GM19468 (cell line): ENCODE data around the gene KRT17.
"Not testable (repeated sequence)": the region's sequence is repeated elsewhere in the genome, so short reads cannot be mapped to it uniquely, and the experiment has no call there.

Source experiments
- ATAC-seq: cut with Tn5 transposase; IDR thresholded peaks from one replicate; pipeline ENCODE4 v1.9.1; 2021; ENCODE audit warnings: mild to moderate bottlenecking, moderate library complexity, moderate number of reproducible peaks; ENCODE audit not compliant: unreplicated experiment; ENCODE audit errors: extremely low read depth

KRT17 gene

DNA sequence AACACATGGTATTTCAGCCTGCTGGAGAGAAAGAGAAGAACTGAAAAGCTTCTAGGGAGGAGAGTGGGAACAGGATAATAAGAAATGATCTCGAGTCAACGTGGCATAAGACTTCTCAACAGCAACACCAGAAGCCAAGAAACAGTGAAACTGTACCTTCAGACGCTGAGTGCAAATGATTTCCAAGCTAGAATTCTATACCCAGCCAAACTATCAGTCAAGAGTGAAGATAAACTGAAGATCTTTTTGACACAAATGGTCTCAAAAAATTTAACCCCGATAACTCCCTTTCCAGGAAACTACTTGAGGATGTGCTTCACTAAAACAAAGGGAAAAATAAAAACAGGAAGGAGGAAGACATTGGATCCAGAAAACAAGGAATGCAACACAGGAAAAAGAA, 17.4 kb downstream of the KRT17 start:
- ATAC-seq = not testable (repeated sequence)

DNA sequence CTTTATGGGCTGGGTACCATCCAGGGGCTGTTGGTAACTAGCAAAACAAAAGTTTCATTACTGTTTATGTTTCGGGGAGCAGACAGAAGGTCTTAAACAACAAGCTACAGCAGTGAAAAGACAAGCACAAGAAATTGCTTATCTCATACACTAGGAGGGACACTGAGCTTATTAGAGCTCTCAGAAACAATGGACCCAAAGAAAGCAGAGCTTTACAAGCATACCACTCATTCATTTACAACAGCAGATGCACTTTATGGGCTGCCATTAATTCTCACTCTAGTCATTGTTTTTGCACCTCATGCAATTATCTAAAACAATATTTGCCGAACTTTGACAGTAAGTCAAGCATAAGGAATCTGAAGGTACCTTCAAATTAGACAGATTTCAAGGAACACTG, 21.9 kb downstream of the KRT17 start:
- ATAC-seq = no peak

DNA sequence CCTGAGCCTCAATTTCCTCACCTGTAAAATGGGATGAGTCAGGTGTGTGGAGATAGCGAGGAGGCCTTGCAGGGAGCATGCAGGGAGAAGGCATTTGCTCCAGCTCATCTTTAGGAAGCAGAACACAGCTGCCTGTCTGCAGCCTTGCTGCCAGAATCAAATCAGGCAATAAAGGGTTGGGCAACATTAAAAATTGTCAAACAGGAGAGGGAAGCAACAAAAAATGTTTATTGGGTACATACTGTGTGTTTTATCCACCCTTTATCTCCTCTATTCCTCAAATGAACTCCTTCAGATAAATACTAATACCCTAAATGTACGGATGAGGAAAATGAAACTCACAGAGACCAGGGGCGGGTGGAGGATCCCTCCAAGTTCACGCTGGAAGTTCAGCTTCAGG, 24.1 kb downstream of the KRT17 start:
- ATAC-seq = no peak

DNA sequence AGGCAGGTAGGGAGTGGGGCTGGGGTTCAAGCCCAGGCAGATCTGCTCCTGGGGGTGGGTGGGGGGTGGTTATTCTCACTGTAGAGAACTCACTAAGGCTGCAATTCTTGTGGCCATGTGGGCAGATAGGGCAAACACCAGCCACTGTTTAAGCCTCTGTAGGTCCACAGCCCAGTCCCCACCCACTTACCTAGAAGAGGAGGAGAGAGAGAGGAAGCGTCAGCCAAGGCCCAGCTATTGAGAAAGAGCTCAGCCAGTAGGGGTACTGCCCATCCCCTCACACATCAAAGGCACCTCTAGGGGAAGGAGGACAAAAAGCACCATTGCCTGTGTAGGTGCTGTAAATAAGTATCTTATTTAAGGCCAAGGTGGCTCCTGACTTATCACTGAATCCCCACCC, 24.7 kb downstream of the KRT17 start:
- no peak for ATAC-seq

DNA sequence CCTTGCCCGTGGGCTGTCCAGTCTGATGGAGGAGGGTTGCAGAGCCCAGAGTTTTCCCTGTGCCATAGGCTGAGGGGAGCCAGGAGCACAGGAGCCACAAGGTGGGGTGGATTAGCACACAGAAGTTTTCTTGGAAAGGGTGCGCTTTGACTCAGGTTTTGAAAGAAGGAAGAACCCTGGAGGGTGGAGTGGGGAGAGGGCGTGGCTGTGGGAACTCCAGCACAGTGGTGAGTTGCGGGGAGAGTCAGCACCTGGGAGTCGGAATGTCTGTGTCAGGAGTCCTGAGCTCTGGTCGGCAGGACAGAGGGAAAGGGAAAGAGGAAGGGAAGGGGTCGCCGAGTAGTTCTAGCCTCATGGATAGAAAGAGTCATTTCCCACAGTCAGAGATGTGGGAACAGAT, 28.8 kb downstream of the KRT17 start:
- no peak for ATAC-seq

DNA sequence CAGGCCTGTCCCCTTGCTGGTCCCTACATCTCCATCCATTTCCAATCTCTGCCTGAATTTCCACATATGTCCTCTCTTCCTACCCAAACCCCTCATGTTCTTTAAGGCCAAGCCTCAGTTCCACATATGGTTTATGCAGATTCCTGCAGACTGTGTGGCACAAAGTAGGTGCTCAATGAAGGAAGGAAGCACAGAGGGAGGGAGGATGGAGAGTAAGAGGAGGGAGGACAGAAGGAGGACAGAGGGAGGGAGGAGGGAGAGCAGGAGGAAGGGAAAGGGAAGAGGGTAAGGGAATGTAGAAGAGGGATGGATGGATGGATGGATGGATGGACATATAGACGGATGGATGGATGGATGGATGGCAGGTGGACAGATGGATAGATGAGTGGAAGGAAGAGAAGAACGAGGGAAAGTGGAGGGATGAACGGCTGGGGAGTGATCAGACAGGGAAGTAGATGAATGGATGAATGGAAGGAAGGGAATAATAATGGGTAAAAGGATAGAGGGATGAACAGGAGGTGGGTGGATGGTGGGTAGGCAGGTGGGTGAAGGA, 29.9 kb downstream of the KRT17 start:
- ATAC-seq = no peak

DNA sequence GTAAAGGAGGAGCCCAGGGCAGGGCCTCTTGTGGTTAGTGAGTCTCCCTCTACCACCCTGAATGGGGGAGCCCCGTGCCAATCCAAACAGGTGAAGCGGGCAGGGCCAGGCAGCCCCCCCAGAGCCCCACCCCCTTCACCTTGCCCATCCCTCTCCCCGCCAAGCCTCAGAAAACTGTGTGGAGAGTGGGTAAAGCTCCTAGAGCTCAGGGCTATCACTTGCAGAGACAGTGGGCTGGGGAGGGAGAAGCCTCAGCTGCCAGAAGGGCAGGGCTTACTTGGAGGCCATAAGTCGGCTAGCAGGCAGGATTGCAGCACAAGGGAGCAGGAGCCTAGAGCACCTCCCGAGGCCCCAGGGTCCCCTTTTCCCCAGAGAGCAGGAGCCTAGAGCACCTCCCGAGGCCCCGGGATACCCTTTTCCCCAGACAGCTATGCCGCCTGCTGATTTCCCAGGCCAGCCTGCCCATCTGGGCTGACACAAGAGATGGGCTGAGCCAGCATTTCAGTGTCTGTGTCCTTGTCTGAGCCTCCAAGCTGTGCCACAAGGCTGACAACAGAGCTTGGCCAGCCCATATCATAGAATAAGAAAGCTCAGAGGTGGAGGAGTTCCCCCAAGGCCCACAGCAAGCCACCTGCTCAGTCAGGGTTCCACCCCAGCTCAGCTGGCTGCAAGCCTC, 30.9 kb downstream of the KRT17 start:
- no peak for ATAC-seq

DNA sequence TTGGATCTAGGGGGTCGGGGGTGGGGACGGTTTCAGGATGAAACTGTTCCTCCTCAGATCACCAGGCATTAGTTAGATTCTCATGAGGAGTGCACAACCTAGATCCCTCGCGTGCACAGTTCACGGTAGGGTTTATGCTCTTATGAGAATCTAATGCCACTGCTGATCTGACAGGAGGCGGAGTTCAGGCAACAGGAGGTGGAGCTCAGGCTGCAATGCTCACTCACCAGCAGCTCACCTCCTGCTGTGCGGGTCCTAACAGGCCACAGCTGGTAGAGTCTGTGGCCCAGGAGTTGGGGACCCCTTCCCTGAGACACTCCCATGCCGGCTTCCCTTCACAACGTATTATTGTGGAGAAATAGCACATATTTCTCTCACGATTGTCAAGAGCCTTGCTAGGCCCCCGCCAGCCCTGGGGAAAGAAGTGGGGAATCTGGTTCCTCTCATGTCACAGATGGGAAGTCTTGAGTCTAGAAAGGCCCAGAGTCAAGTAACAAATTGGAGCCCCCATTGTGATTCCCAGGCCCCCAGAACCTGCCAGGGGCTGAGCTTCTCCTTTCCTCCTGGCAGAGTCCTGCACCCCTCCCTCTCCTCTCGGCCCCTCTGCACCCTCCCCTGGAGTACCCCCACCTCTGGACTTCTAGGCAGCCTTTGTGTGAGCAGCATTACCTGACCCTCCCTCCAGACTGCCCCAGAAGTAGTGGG, 31.6 kb downstream of the KRT17 start:
- no peak for ATAC-seq

DNA sequence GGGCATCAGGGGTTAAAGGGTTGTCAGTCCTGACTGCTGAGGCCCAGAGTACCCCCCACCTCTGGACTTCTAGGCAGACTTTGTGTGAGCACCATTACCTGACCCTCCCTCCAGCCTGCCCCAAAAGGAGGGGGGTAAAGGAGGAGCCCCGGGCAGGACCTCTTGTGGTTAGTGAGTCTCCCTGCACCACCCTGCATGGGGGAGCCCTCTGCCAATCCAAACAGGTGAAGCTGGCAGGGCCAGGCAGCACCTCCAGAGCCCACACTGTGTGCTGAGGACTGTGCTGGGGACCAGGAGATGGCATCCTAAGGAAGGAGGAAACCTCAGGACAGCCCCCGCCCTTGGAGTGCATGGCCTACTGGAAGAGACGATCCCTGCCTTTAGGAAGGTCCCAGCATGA, 35.1 kb downstream of the KRT17 start:
- ATAC-seq = no peak

DNA sequence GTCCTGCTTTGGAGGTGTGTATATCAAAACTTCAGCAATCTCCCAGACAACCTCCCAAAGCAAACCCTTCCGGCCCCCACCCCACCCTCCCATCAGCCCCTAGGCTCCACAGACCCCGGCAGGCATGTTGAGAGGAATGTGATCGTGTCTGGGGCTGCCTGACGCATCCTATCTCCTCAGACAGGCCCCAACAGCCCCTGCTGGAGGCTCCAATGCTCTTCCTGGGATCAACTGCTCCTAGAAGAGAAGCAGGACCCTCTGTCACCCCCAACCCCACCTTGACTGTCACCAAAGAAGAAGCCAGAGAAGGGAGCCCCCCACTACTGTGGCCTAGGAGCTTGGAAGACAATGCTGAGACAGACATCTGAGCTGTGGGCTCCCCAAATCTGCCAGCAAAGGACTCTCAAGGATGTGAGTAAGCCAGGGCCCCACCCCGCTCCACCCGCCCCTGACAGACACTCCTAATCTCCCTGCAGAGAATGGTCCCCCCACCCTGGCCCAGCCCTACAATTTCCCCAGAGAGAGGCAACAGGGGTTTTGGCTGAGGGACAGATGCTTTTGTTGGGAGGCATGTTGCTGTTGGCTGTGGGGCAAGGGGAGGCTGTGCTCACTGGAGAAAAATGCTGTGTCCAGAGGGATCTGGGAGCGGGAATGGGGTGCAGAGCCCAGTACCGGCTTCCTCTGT, 36.1 kb downstream of the KRT17 start:
- no peak for ATAC-seq

DNA sequence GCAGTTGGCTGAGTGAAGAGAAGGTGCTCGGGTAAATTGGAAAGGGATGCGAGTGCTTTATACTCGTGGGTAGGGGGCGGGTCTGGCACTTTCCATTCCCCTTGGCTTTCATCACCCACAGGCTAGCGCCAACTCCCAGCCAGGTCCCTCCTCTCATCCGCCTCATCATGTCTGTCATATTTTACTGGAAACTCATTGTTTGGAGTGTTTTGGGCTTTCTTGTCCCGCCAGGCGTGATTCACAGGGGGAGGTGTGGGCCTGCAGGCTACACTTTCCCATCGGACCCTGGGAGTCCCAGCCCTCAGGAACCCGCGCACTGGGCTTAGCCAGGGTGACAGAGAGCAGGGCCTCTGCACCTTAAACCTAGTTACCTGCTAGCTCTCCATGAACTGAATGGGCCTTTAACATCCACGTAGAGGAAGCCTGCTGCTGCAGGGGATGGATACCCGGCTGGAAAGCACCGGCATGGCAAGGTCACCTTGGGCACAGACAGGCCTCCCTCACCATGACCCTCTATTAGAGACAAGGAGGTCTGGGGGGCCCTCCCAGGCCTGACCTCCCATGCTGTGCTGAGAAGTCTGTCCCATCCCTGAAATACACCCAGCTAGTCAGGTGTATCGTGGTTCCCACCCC, 37.4 kb downstream of the KRT17 start, which contains the start of gene KRT14:
KRT14 (minus strand) TSS at position 33 of the 633 bp plus-strand sequence. CDS start 61 bp downstream, outside the sequence.
- no peak for ATAC-seq

DNA sequence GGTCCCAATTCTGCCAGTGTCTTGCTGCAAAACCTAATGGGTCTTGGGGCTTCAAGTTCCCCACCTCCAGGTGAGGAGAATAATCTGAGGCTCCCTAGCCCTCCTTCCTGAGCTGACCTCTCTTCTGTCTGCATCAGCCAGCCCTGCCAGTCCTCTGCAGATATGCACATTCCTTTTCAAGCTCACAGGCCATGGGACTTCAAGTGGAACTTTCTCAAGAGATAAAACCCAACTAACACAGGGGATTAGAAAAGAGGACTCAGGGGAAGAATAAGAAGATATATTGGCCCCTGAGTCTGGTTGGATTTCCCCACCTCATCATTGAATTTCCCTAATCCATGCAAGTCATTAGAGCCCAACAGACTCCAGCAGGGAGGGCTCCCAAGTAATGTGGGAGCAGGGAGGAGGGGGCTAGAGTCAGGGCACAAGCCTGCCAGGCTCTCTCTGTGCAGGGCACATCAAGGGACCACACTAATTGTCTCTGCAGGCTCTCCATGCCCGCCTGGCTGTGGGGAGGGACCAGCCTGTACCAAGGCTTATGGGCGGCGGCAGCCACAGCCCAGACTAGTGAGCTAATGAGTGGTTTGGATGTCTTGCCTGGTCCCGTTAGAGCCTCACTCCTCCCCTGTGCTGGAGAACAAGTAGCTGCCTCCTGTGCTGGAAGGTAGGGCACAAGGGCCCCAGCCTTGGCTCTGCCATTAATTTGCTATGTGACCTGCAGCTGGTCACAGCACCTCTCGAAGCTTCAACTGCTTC, 38.9 kb downstream of the KRT17 start:
- ATAC-seq = no peak

DNA sequence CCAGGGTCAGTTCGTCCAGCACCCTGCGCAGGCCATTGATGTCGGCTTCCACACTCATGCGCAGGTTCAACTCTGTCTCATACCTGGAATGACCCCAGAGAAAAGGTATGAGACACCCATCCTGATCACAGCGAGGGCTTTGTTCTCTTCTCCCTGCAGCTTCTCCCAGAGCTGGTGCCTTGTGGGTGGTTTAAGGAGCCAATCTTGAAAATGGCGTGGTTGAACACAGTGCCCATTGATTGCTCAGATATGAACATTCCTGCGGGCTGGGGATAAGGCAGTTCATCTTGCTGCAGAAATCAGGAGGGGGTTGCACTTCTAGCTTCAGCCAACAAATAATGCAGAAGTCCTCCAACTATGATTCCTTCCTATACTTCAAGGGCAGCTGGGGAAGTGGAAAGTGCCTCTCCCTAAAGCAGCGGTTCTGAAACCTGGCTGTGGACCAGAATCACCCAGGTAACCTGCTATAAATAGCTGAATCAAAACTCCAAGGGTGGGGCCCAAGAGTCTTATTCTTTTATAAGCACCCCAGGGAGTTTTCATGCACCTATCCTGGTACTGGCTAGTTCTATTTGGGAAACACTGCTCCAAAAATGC, 39.9 kb downstream of the KRT17 start:
- not testable (repeated sequence) for ATAC-seq

DNA sequence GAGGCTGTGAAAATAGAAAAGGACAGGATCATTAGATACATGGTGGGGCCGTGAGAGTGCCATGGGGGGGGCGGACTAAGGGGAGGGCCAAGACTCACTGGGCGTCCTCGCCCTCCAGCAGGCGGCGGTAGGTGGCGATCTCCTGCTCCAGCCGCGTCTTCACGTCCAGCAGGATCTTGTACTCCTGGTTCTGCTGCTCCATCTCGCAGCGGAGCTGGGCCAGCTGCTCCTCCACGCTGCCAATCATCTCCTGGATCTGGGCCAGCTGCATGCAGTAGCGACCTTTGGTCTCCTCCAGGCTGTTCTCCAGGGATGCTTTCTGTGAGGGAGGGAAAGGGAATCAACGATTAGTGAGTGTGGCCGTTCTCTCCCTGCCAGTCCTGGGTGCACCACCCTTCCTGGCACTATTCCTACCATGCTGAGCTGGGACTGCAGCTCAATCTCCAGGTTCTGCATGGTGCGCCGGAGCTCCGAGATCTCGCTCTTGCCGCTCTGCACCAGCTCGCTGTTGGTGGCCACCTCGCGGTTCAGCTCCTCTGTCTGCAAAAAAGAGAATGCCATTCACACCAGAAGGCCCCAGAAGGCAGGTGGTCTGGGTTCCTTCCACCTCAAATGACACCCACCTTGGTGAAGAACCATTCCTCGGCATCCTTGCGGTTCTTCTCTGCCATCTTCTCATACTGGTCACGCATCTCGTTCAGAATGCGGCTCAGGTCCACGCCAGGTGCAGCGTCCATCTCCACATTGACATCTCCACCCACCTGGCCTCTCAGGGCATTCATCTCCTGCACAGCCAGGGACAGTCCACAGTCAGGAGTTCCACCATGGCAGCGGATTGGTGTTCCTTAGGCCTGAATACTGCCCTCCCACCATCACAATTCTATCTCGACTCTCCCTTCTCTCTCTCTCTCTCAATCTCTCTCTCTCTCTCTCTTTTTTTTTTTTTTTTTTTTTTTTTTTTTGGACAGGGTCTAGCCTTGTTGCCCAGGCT, 40.9 kb downstream of the KRT17 start:
- ATAC-seq = no peak

DNA sequence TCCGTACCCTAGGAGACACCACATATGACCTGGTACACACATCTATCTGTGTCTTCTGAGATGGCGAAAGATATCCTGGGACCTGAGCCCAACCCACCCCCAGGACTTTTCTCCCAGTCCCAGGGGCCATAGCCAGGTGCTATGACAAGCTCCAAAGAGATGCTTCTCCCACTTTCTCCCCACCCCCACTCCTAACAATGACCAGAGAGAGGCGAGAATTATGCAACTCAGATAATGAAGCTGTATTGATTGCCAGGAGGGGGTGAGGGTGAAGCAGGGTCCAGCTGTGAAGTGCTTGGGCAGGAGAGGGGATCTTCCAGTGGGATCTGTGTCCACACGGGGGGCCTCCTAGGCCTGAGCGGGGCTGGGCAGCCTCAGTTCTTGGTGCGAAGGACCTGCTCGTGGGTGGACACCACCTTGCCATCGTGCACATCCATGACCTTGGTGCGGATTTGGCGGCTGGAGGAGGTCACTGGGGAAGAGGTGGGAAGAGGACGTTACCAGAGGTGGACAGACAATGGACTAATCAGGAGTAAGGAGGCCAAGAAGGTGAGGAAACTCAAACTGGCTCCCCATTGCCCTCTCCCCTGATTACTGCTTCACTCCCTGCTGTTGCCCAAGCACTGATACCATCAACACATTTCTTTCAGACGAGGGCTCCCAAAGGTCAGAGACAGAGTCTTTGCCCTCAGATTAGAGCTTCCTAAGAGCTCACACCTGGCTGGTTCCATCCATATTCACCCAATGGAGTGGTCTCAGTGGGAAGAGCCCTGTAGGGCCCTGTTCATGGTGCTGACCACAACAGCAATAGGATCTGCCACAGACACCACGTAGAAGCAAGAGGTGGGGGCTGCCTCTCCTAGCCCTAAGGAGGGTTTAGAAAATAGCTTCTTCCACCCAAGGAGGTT, 42.1 kb downstream of the KRT17 start:
- ATAC-seq = not testable (repeated sequence)

DNA sequence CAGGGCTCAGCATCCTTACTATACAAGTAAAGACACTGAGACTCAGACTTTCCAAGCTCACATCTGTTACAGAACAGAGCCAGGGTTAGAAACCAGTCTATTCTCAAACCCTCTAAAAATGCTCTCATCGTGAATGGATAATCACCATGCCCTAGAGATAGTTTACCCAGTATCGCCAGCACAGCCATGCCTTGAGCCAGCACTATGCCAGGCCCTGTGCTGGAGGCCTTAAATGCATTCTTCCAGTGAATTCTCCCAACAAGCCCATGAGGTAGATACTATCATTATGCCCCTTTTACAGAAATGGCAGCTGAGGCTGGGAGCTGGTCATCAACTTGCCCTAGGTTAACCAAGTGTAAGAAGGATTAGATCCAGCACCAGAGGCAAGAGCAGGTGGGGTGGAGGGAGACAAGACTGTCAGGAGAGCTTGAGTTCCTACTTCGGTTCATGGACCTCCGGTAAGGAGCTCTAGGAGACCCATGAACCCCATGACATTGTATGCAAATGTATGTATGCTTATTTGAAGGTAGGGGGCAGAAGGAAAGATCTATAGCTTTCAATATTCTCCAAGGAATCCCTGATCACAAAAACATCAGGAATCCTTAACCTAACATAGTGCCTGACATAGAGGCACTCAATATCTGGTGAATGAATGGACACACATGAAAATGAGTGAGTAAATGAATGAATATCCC, 42.9 kb downstream of the KRT17 start:
- ATAC-seq = no peak
